Urinary bladder (tissue), 4 donors: Measurements from ENCODE around the gene ANKRD65. TPM values are rescaled to one million over a fixed set of nuclear protein-coding genes. Genes with fewer than 3 reads are reported as not detected.
"Not testable (repeated sequence)": the region's sequence is repeated elsewhere in the genome, so short reads cannot be mapped to it uniquely, and the experiment has no call there.

Source experiments
- DNase-seq: peaks from one replicate; pipeline ENCODE4 v3.0.0-alpha.2; 2015; ENCODE audit errors: extremely low spot score
- H3K27ac ChIP-seq: one replicate; pipeline ENCODE4 v1.5.1; 2013; ENCODE audit warnings: low read depth, mild to moderate bottlenecking, moderate library complexity
- H3K36me3 ChIP-seq: one replicate; pipeline ENCODE4 v1.6.1; 2013; ENCODE audit warnings: mild to moderate bottlenecking, moderate library complexity; ENCODE audit not compliant: insufficient read depth
- H3K4me1 ChIP-seq: one replicate; pipeline ENCODE4 v1.6.1; 2013; ENCODE audit warnings: mild to moderate bottlenecking, moderate library complexity; ENCODE audit not compliant: insufficient read depth
- H3K4me3 ChIP-seq: one replicate; pipeline ENCODE4 v1.5.1; 2013; ENCODE audit warnings: low read depth, low read length
- WGBS: extraction: QIAGEN DNeasy Blood & Tissue Kit; methylation state at CpG from one replicate; pipeline ENCODE4 v1.1.7; 2013; 5-methylcytosine and 5-hydroxymethylcytosine counted together
- polyA plus RNA-seq: library from polyadenylated mRNA; stranded (reverse); fragments of 200-250 nt; gene quantifications from one replicate; pipeline ENCODE4 v1.2.3, GENCODE V29; 2013
- total RNA-seq: library from RNA; depleted of rRNA; stranded (reverse); fragments of >200 nt; gene quantifications from one replicate; pipeline ENCODE4 v1.2.3, GENCODE V29; 2014
- donor health status: healthy with polysubstance abuse.
- donor health status: healthy.

Gene ANKRD65
- total and polyA plus RNA-seq, 2 donors = 5.8 to 17.7 TPM

DNA sequence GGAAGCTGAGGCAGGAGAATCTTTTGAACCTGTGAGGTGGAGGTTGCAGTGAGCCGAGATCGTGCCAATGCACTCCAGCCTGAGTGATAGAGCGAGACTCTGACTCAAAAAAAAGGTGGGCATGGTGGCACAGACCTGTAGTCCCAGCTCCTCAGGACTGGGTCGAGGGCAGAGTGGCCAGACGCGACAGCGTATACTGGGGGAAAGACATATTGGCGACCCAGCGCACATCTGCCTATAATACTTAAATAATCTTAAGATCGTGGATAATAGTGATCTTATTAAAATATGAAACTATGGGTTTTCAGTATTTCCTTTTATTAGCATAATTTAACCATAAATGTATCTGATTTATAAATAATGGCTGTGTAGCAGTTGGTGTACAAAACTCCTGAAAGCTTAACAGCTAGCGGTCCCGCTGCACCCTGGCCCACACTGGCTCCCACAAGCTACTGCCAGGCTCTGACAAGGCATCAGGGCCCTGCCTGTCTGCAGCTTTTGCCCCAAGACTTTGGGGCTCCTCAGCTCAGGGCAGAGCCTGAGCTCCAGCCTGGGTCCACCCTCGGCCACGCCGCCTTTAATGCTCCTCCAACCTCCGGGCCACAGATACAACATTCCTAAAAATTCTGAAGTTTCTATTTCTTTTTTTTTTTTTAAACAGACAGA lies 43.4 kb downstream of the ANKRD65 start:
- no peaks in the 10 kb centered on the region for H3K36me3 ChIP-seq
- no peak overlapping the region for H3K27ac ChIP-seq
- H3K4me1 ChIP-seq = no peaks in the 10 kb centered on the region
- no peak for DNase-seq
- 94% methylated on average over 16 of the region's 16 CpGs for WGBS
- H3K4me3 ChIP-seq = no peak overlapping the region

- H3K4me3 ChIP-seq = no peak overlapping the region
- 88% methylated on average over 10 of the region's 10 CpGs for WGBS
- H3K4me1 ChIP-seq = no peaks in the 10 kb centered on the region
- no peak for DNase-seq
- H3K36me3 ChIP-seq = no peaks in the 10 kb centered on the region
- H3K27ac ChIP-seq = no peak overlapping the region
These were observed 44.4 kb downstream of the ANKRD65 start for GRCh38 chr1:1376551-1377226.

DNA sequence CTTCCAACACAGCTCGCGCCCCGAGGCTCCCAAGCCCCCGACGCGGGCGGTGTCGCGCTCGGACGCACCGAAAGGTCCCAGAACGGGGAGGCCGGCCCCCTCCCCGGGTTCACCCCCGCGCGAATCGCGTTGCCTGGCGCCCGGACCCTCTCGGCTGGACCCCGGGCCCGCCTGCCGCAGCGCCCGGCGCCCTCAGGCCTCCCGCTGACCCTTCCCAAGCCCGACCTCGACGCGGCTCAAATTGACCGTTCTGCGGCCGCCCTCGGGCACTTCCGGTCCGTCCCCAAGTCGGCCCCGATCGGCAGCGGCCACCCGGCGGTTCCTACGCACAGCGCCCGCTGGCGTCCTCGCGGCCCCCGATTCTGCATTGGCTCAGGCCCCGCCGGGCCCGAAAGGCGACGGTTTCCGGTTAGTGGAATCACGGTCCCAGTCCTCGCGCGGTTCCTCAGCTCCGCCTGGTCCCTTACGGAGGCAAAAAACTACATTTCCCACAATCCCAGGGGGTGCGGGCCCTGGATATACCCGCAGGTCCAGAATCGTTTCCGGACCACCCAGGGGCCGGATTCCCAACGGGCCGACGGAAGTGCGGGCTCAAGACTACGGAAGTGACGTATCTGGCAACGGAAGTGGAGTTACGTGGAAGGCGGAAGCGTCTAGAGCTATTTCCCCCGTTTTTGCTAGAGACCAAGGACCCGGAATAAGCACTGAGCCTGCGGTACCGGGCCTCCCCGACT lies 46.0 kb downstream of the ANKRD65 start, which contains the start of gene AURKAIP1:
TSS of gene AURKAIP1 (minus strand) at position 279 of the 734 bp plus-strand sequence. CDS start 451 bp downstream, outside the sequence.
- H3K36me3 ChIP-seq = no peaks in the 10 kb centered on the region
- WGBS = under 1% methylated on average over 85 of the region's 85 CpGs
- H3K27ac ChIP-seq = peak within 1 kb of the TSS; percentile 94
- H3K4me3 ChIP-seq = peak within 1 kb of the TSS; percentile 84
- peak; percentile 99 for DNase-seq
- H3K4me1 ChIP-seq = no peaks in the 10 kb centered on the region

DNA sequence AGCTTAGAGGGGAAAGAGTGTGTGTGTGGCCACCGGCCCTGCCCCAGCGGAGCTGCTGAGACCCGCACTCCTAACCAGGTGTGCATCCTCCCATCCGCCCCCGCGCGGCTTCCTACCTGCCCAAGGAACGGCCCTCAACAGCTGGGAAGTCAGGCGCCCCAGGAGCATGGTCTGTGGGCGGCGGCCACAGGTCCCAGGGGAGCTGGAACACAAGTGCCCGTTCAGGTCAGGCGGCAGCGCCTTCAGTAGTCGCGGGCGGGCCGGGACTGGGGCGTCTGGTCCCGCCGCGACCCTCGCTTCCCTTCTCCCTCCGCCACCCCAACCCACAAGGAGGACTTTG lies 46.5 kb downstream of the ANKRD65 start:
- DNase-seq = no peak
- Histone ChIP-seq H3K4me1 (no peaks in the 10 kb centered on the region), H3K4me3 (peak overlapping the region; percentile 84), H3K36me3 (no peaks in the 10 kb centered on the region), H3K27ac (peak overlapping the region; percentile 94)
- 0% methylated on average over 24 of the region's 24 CpGs for WGBS

DNA sequence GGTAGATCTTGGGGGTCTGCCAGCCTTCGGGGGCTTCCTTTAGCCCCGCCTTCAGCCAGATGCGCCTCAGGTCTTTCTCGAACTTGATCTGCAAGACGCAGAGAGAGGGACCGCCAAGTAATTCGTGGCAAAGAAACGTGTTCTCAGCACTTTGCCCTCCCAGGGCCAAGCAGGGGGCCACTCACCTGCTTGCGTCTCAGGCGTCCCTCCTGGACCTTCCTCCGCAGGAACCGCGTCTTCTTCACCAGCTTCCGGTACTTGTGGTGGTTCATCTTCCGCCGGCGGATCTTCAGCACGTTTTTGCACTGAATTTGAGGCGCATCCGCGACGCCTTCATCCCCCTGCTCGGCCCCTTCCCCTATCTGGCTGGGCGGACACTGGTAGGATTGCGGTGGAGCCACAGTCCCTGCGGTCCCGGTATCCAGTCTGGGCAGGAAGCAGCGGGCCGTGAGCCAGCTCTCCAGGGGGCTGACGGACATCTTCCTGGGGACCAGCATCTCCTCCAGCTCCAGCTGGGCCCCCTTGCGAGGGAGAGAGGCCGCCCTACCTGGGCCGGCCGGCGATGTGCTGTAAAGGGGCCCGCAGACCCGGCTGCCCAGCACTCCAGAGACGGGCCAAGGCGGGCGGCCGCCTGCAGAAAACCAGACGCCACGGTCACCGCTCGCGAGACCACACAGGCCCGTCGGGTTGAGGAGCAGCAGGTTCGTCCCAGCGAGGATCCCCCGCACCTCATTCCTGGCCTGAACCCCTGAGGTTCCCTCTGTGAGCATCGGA lies 47.1 kb downstream of the ANKRD65 start:
- no peaks in the 10 kb centered on the region for H3K4me1 ChIP-seq
- 48% methylated on average over 52 of the region's 52 CpGs for WGBS
- H3K4me3 ChIP-seq = peak overlapping the region; percentile 84
- no peaks in the 10 kb centered on the region for H3K36me3 ChIP-seq
- no peak for DNase-seq
- H3K27ac ChIP-seq = no peak overlapping the region

- Histone ChIP-seq H3K27ac (no peak overlapping the region), H3K36me3 (no peaks in the 10 kb centered on the region), H3K4me3 (no peak overlapping the region), H3K4me1 (no peaks in the 10 kb centered on the region)
- DNase-seq = no peak
- WGBS = 89% methylated on average over 26 of the region's 26 CpGs
These were observed 47.8 kb downstream of the ANKRD65 start for GRCh38 chr1:1373051-1373814.

DNA sequence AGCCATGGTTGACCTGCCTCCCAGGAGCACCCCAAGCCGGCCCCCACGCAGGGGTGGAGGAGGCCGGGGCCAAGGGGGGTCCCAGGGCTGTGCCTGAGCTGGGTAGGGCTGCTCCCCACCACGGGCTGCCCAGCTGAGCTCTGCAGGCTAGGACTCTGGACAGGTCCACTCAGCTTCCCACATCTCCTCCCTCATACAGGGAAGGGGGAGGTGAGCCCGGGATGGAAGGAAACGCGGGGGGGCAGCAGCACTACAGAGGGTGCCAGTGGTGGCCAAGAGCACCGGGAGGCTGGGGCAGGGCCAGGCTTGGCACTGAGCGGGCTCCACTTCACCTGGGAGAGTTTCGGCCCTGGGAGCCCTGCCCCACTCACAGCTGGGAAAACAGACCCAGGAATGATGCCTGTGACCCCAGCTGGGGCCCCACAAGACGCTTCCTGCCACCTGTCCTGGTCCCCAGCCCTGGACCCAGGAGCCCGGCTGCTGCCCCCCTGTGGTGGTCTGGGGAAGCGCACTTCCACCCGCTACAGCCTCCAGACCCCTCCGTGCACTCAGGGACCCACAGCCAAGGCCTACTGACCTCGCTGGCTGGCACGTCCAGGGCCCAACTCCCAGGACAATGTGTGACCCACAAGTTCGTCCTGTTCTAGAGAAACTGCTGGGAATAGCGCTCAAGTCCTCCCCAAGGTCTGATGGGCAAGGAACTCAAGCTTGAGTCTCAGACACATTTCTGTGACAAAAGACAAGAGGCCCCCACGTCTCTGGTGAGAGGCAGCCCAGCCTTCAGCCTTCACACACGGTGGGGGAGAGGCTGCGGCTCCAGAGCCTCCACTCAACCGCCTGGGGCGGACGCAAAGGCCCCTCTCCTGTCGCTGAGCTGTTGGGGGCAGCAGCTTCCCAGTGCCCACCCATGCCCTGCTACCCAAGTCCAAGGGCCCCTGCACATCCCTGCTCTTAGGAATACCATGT lies 49.0 kb downstream of the ANKRD65 start:
- WGBS = 33% methylated on average over 26 of the region's 26 CpGs
- Histone ChIP-seq H3K27ac (no peak overlapping the region), H3K4me3 (no peak overlapping the region), H3K36me3 (no peaks in the 10 kb centered on the region), H3K4me1 (no peaks in the 10 kb centered on the region)
- no peak for DNase-seq

- DNase-seq = no peak
- Histone ChIP-seq H3K36me3 (no peaks in the 10 kb centered on the region), H3K27ac (no peak overlapping the region), H3K4me3 (no peak overlapping the region), H3K4me1 (no peaks in the 10 kb centered on the region)
- 61% methylated on average over 12 of the region's 12 CpGs for WGBS
These were observed 49.7 kb downstream of the ANKRD65 start for GRCh38 chr1:1371364-1371745.

DNA sequence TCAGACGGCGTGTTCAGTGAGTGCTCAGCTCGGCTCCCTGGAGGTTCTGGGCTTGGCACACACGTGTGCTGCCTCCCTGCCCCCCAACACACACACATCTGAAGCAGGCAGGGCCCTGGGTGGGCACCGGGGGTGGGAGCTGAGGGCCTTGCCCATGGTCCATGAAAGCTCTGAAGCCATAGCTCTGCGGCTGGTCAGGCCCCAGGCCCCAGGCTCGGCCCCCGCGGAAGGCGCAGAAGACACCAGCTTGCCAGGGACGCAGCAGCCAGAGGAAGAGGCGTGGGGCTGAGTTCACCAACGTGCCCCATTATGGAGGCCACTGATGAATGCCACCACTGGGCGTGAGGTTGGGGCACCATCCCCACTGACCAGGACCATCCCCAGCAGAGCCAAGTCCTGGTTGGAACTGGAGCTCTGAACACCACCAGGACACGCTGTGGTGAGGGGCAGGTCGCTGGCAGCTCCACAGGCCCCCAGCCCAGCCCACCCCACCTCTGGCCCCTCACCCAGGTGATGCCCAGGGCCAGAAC lies 50.2 kb downstream of the ANKRD65 start:
- Histone ChIP-seq H3K36me3 (no peaks in the 10 kb centered on the region), H3K4me1 (no peaks in the 10 kb centered on the region), H3K27ac (no peak overlapping the region), H3K4me3 (no peak overlapping the region)
- DNase-seq = no peak
- 84% methylated on average over 16 of the region's 16 CpGs for WGBS

- not testable (repeated sequence) for DNase-seq, H3K27ac ChIP-seq, H3K4me3 ChIP-seq, H3K4me1 ChIP-seq, H3K36me3 ChIP-seq
- 93% methylated on average over 14 of the region's 14 CpGs for WGBS
These were observed 51.0 kb downstream of the ANKRD65 start for GRCh38 chr1:1370094-1370493.
